HG02840 (cell line): ENCODE measurements around the gene PIP5K1C.
"Not testable (repeated sequence)": the region's sequence is repeated elsewhere in the genome, so short reads cannot be mapped to it uniquely, and the experiment has no call there.

Experiments used
- ATAC-seq: cut with Tn5 transposase; IDR thresholded peaks from one replicate; pipeline ENCODE4 v1.9.1; 2021; ENCODE audit warnings: mild to moderate bottlenecking, moderate library complexity, moderate number of reproducible peaks; ENCODE audit not compliant: unreplicated experiment, low FRiP score

PIP5K1C gene

GRCh38 chr19:3631053-3631861, 69.0 kb downstream of the PIP5K1C start:
- no peak for ATAC-seq

DNA sequence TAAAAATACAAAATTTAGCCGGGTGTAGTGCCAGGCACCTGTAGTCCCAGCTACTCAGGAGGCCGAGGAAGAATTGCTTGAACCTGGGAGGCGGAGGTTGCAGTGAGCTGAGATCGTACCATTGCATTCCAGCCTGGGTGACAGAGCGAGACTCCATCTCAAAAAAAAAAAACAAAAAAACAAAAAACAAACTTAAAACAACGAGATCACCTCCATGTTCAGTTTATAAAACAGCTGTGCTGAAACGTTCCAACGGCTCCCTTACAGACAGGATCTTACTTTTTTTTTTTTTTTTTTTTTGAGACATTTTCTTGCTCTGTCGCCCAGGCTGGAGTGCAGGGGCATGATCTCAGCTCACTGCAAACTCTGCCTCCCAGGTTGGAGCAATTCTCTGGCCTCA, 71.5 kb downstream of the PIP5K1C start:
- not testable (repeated sequence) for ATAC-seq

DNA sequence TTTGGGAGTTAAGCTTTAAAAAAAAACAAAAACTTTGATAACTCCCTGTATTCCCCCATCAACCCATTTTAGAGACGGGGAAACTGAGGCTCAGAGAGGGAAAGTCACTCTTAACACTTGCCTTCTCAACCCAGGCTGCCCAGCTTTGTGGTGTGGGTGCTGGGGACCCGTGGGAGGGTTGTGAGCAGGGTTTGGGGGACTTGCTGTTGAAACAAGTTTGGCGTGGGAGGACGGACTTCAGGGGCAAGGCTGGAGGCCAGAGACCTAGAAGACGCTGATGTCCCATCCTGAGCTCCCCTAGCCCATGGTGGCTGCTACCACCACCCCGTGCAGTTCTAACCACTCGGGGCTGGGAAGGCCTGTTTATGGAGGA, 72.9 kb downstream of the PIP5K1C start:
- no peak for ATAC-seq

DNA sequence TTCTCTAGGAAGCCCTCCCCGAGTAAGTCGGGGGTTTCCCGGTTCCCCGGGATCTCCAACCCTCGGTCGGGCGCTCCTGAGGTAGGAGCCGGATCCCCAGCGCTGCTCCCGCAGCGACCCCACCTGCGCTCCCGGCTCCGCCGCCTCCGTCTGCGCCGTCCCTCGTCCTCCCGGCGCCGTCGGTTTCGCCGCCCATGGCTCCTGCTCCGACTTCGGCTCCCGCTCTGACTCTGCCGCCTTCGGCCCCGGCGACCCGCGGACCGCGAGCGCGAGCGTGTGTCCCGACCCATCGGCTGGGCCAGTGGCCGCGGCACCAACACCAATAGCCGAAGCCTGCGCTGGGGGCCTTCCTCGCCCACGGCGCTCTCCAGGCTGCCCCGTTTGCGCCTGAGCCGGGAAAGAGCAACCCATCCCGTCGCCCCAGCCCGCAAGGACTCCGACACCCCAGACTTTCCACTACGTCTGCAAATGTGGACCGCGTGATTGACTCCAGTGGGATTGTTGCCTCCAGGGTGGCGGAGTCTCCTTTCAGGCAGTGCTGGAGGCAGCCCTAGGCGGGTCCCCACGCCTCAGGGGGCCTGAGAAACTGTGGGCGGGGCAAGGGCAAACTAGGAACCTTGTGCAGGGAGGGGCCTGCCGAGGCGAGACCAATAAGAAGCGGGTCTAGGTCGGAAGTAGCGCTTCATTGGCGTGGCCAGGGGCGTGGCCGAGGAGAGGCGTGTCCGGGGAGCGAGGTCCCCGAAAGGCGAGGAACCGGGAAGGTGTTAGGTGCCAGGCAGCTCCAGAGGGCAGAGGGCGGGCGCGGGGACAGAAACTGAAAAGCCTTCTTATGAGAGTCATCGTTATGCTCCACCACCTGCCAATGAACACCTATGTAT, 73.6 kb downstream of the PIP5K1C start, which contains the start of gene CACTIN:
Gene CACTIN, minus strand, starts transcription at position 318 of the 878 bp plus-strand sequence. Its CDS starts 28 bp downstream, at position 290.
- peak; percentile 86 for ATAC-seq

GRCh38 chr19:3625996-3626472, 74.2 kb downstream of the PIP5K1C start:
- ATAC-seq, result peak; percentile 9

DNA sequence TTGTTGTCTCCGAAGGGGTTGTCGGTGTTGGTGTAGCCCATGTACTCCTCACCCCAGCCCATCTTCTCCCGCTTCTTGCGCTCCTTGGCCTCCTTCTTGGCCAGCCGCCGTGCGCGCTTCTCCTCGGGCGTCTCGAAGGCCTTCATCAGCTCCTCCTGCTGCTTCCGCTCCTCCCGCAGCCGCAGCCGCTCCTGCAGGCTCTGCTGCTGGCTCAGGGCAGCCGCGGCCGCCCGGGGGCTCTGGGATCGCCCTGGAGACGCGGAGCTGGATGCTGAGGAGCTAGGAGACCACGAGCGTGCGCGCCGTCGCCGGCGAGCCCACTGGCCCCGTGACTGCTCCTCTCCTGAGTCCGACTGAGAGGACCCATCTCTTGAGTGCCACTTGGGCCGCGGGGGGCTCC, 76.6 kb downstream of the PIP5K1C start:
- no peak for ATAC-seq

GRCh38 chr19:3622224-3622623, 78.0 kb downstream of the PIP5K1C start:
- no peak for ATAC-seq

- ATAC-seq, result no peak
These were observed 78.6 kb downstream of the PIP5K1C start for GRCh38 chr19:3621689-3622088.

GRCh38 chr19:3620817-3621547, 79.3 kb downstream of the PIP5K1C start:
- no peak for ATAC-seq

DNA sequence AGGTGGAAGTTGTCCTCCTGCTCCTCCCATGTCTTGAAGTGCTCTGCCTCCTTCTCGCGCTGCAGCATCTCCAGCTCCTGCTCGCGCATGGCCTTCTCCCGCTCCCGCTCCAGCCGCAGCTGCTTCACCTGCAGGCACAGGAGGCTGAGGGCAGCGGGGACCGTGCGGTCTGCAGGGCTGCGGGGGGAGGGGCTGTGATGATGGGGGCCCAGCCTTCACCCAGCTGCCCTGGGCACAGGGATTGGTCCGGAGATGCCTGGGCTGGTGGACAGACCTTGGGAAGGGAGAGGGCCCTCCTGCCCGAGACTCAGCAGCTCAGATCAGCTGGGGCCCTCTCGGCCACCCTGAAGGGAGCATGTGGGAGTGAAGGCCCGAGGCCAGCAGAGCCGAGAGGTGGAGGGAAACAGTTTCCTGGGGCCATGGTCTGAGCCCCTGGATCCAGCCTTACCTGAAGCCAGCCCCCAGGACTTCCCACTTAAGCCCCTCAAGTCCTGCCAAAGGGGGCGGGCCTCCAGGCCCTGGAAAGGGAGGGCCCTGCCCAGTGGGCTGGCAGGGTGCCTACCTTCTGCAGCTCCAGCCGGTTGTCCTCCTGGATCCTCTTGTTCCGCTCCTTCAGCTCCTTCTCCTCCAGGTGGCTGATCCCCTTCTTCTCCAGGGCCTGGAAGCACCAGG, 80.0 kb downstream of the PIP5K1C start:
- no peak for ATAC-seq

- no peak for ATAC-seq
These were observed 80.6 kb downstream of the PIP5K1C start for GRCh38 chr19:3619631-3620012.

DNA sequence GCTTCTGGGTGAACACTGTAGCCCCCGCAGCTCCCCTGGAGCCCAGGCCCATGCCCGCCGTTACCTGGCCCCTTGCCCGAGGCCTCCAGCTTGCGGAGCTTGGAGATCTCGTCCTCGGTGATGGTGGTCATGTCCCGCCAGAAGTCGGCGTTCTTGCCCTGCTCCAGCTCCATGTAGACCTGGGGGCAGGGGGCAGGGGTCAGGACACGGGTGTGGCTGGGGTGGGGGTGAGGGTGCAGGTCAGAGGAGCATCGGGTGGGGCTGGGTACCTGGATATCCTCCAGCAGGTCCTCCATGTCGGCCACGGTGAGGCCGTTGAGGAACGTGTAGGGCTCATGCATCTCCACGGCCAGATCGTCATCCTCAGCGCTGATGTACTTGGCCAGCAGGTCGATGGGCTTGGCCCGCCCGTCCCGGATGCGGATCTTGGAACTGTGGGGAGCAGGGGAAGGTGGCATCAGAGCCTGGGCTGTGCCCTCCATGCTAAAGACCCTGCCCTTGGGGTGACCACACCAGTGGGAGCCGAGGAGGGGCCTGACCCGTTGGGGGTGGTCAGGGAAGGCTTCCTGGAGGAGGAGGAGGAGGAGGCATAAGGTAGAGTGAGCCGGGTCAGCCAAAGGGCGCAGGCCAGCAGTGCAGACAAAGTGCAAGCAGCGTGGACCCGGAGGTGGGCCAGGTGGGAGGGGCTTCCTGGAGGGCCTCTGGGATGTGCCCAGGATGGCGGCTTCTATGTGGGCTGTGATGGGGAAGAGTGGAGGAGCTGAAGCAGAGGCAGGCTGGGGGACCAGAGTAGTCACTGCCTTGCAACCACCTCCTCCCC, 81.2 kb downstream of the PIP5K1C start:
- no peak for ATAC-seq

DNA sequence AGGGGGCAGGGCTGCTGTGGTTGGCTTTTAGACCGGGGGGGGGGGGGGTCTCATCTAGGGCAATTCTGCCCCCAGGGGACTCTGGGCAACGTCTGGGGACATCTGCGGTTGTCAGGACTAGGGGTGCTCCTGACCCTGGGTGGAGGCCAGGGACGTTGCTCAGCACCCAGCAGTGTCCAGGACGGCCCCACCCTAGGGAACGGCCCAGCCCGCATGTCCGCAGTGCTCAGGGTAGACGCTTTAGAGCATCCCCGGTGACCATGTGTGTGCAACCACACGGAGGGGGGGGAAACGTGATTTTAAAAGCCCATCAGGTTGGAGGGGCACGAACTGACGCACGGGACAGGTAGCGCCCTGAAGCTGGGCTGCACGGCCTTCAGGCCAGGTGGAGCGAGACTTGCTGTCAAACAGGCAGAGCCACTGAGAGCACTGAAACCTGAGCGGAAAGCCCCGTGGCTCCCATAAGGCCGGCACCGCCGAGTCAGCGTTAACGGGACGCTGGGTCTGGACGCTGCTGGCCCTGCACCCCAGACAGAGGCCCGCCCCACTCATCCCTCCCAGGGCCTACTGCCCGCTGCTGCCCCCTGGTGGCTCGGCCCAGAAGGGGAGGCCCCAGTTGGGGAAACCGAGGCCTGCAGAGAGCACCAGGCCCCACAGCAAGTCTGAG, 82.0 kb downstream of the PIP5K1C start:
- no peak for ATAC-seq

GRCh38 chr19:3617463-3617862, 82.8 kb downstream of the PIP5K1C start:
- ATAC-seq, result no peak

DNA sequence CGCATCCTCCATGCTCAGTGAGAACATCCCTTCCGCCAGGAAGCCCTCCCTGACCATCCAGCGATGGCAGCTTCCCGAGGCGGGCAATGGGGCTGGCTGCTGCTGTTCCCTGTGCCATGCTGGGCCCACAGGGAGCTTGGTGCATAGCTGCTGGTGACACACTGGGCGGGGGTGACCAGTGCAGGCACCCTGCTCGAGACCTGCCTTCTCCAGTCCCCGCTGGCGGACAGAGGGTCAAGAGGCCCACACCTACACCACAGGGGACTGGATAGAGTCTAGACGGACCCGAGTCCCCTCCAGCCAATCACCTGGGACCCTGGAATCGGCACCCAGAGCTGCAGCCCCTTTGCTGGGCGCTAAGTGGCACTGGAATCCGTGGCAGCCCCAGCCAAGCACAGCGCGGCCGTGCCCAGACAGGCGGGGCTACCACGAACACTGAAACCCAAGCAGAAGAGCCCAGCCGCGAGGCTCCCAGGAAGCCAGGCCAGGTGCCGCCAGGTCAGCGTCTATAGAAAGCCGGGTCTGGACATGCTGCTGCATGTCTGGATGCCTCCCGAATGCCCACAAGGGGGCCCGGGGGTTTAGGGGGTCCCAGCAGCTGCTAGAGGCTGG, 84.6 kb downstream of the PIP5K1C start:
- no peak for ATAC-seq

DNA sequence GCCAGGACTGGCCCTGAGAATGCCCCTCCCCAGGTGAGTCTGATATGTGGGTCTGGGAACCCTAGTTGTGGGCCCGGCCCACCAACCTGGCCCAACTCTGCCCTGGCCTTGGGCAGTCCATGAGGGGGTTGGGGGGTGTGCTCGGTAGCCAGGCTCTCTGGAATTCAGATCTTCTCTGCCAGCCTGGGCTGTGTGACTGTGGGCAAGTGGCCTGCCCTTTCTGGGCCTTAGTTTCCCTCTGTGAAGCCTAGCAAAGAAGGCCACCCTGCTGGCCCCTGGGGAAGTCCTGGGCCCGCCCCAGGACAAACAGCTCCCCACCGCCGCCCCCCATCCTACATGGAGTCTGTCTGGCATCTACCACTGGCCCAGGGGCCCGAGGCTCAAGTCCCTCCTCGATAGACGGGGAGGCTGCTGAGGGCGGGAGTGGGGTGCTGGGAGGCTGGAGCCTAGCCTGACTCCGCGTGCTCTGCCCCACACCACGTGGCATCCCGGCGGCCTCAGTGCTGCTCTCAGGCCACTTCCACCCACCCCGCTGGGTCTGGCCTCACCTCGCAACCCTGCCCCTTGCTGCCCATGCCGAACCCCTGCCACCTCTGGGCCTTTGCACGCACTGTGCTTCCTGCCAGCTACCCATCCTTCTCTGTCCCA, 85.3 kb downstream of the PIP5K1C start:
- no peak for ATAC-seq

DNA sequence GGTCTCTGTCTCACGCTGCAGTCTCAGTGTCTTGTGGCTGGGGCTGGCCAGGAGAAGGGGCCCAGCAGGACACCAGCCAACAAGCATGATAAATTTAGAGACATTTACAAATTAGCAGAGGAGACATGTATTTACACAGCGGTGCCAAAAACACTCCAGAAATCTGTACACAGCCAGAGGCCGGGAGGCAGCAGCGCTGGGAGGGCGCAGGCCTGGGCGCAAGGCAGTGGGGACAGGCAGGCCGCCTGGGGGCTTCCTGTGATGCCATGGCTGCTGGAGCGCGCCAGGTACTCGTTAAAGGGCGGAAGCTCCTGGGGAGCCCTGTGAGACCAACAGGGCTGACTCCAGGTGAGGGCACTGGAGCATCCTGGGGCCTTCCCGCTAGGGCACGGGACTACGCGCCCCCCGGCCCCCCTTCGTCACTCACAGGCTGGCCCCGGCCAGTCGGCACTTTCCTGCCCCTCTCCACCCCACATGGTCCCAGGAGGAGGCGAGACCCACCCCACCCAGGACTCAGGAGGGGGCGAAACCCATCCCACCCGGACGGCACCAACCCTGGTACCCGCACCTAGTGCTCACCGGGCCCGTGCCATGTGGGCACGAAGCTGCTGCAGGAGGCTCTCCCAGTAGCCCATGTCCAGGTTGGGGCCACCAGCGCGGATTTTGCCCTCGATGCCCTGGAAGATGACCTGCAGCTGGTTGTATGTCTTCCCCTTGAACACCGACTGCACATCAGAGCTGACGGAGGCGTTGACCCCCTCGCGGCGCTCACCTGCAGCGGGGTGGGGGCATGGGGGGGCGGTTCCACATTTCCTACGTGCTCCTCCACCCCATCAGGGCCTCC, 86.2 kb downstream of the PIP5K1C start:
- ATAC-seq, result no peak
